HepG2 (cell line): ENCODE measurements around the gene ARGLU1. TPM values are rescaled to one million over a fixed set of nuclear protein-coding genes. Genes with fewer than 3 reads are reported as not detected.

Experiments
- ATAC-seq: fragments of 200-7000 bp; cut with Tn5 transposase; 3 replicates; pipeline ENCODE4 v1.9.1; 2020; ENCODE audit warnings: mild to moderate bottlenecking, moderate library complexity
- BruUV-seq: library from RNA; stranded (reverse); fragments of 400-500 nt; replicated peaks from 2 replicates; lab custom pipeline; 2021; lab: Mats Ljungman, UMichigan
- CTCF ChIA-PET: fragments of 300-600 bp; formaldehyde crosslinking; extraction: SDS; loops from one replicate; lab custom pipeline; 2021; ENCODE audit warnings: low total read pairs, inconsistent platforms, low intra/inter-chr PET ratio; lab: Yijun Ruan, JAX
- POLR2A ChIA-PET: fragments of 350-600 bp; sonication (Branson Sonifier 250); formaldehyde crosslinking; loops from one replicate; lab custom pipeline; 2020; ENCODE audit warnings: antibody characterized with exemption, inconsistent platforms; lab: Yijun Ruan, JAX
- DNase-seq: peaks from one replicate; pipeline ENCODE4 v3.0.0-alpha.2; 2015; ENCODE audit warnings: low spot score
- FAIRE-seq: peaks from 3 replicates; lab custom pipeline; 2011; peaks lifted over from hg19 to GRCh38; lab: Jason Lieb, UNC
- H2AFZ ChIP-seq: one replicate; pipeline ENCODE4 v1.6.1; 2011; ENCODE audit warnings: low read length, inconsistent platforms
- H3K27ac ChIP-seq: fragments of 300-600 bp; 3 replicates; pipeline ENCODE4 v1.8.0; 2011; ENCODE audit warnings: mixed run types, mild to moderate bottlenecking, mixed read lengths, low read length, inconsistent platforms; ENCODE audit not compliant: insufficient read depth; ENCODE audit errors: extremely low read length
- H3K27me3 ChIP-seq, 2 experiments: fragments of 200-600 bp in 1 of 2; 2 replicates in 1 of 2; 3 replicates in 1 of 2; pipeline versions ENCODE4 v1.6.0 to v1.8.0; 2011; ENCODE audit warnings: low read length in 2 of 2, mild to moderate bottlenecking in 2 of 2, moderate library complexity in 2 of 2, inconsistent platforms in 1 of 2; ENCODE audit not compliant: insufficient read depth in 2 of 2, control insufficient read depth in 1 of 2
- H3K36me3 ChIP-seq, 2 experiments: fragments of 200-600 bp in 1 of 2; replicated peaks in 1 of 2; 2 replicates in 1 of 2; 3 replicates in 1 of 2; pipeline versions ENCODE4 v1.5.1 to v1.8.0; 2011; ENCODE audit warnings: low read length in 2 of 2, inconsistent platforms in 1 of 2; ENCODE audit not compliant: insufficient read depth in 2 of 2, control insufficient read depth in 1 of 2
- H3K4me1 ChIP-seq: 2 replicates; pipeline ENCODE4 v1.5.1; 2012; ENCODE audit warnings: low read length, inconsistent platforms; ENCODE audit not compliant: insufficient read depth
- H3K4me2 ChIP-seq: 2 replicates; pipeline ENCODE4 v1.6.0; 2011; ENCODE audit warnings: low read depth, low read length, inconsistent platforms
- H3K4me3 ChIP-seq, 3 experiments: fragments of 200-600 bp in 1 of 3; sonication (generic), shearing (Covaris generic) in 1 of 3; replicated peaks in 1 of 3; 2 replicates each; pipeline ENCODE4 v1.5.1; 2011 to 2016; ENCODE audit warnings: low read length in 3 of 3, inconsistent platforms in 2 of 3, low read depth in 2 of 3, mild to moderate bottlenecking in 2 of 3, control low read depth in 1 of 3, mixed read lengths in 1 of 3; ENCODE audit not compliant: insufficient read depth in 1 of 3
- H3K79me2 ChIP-seq: one replicate; pipeline ENCODE4 v1.6.1; 2011; ENCODE audit warnings: low read length, inconsistent platforms; ENCODE audit not compliant: insufficient read depth
- H3K9ac ChIP-seq: 2 replicates; pipeline ENCODE4 v1.6.0; 2011; ENCODE audit warnings: mild to moderate bottlenecking, low read depth, low read length, inconsistent platforms; ENCODE audit not compliant: insufficient read depth
- H3K9me3 ChIP-seq: 2 replicates; pipeline ENCODE4 v1.5.1; 2012; ENCODE audit warnings: mild to moderate bottlenecking, low read length
- H4K20me1 ChIP-seq: 2 replicates; pipeline ENCODE4 v1.6.0; 2011; ENCODE audit warnings: inconsistent platforms, mild to moderate bottlenecking, low read length, moderate library complexity; ENCODE audit not compliant: insufficient read depth
- ASH2L ChIP-seq: fragments of 300-600, 200-600 bp; sonication (generic); IDR thresholded peaks from 2 replicates; pipeline ENCODE4 v1.7.0; 2017; ENCODE audit warnings: low read depth, mild to moderate bottlenecking, moderate library complexity, mixed read lengths, low read length; ENCODE audit not compliant: insufficient read length
- HCFC1 ChIP-seq: fragments of 150-350 bp; IDR thresholded peaks from 2 replicates; pipeline ENCODE4 v1.6.1; 2014; ENCODE audit warnings: low read depth, low read length
- SKIL ChIP-seq: sonication (generic); formaldehyde crosslinking; IDR thresholded peaks from 2 replicates; pipeline ENCODE4 v1.8.0; 2022; ENCODE audit warnings: missing genetic modification reagents, mild to moderate bottlenecking, moderate library complexity, borderline replicate concordance
- ZNF160 ChIP-seq: sonication (generic); formaldehyde crosslinking; IDR thresholded peaks from 2 replicates; pipeline ENCODE4 v1.8.0; 2022; ENCODE audit warnings: mild to moderate bottlenecking, inconsistent platforms, missing genetic modification reagents
- ZNF432 ChIP-seq: sonication (generic); formaldehyde crosslinking; IDR thresholded peaks from 2 replicates; pipeline ENCODE4 v1.5.0; 2020; ENCODE audit warnings: missing genetic modification reagents, mild to moderate bottlenecking, borderline replicate concordance
- WGBS: methylation state at CpG from one replicate; pipeline ENCODE4 v1.1.6; 2017; ENCODE audit warnings: low lambda C conversion rate; 5-methylcytosine and 5-hydroxymethylcytosine counted together
- in situ Hi-C: cut with HindIII; loops from 2 replicates; pipeline ENCODE4 v1.10.0; 2017; ENCODE audit warnings: low pct_unique_long_range_greater_than_20kb; ENCODE audit not compliant: extremely low pct_ligation_motif_present
- intact Hi-C: fragments of 100-400 bp; cut with micrococcal nuclease; formaldehyde crosslinking; loops from one replicate; pipeline ENCODE4 v1.10.0; 2022; ENCODE audit not compliant: unreplicated experiment
- polyA plus RNA-seq, 8 experiments: library from polyadenylated mRNA; depleted of rRNA in 3 of 8; stranded (reverse) in 7 of 8; unstranded in 1 of 8; fragments of >200 nt; fragmentation: Illumina TruSeq in 4 of 8; extraction: Trizol in 4 of 8; gene quantifications; 2 replicates each; pipeline versions ENCODE4 v1.2.1 to v1.2.3, GENCODE V29; 2011 to 2016; ENCODE audit warnings: low read depth in 4 of 8, missing spikeins in 1 of 8, mixed read lengths in 1 of 8; ENCODE audit not compliant: insufficient read depth in 1 of 8
- total RNA-seq, 5 experiments: library from RNA; depleted of rRNA; stranded (reverse); fragments of >200 nt; fragmentation: Illumina TruSeq; extraction: Trizol; gene quantifications; 2 replicates each; pipeline ENCODE4 v1.2.3, GENCODE V29; 2016; ENCODE audit warnings: low read depth in 1 of 5

Gene ARGLU1
- total and polyA plus RNA-seq, 2 of the 13 experiments (the other 11 are each of a cell fraction or from before 2014, with no cell fraction given) = 47.1 to 70.6 TPM

- TF ChIP-seq HCFC1 = no peak
- peaks cover 14 to 52% of the 10 kb centered on the region in 2 experiments for H3K36me3 ChIP-seq
- CTCF ChIA-PET = no interaction called here
These were observed 9.4 kb downstream of the ARGLU1 start for GRCh38 chr13:106558527-106558926.

GRCh38 chr13:106555631-106556328 is 12.2 kb downstream of the ARGLU1 start:
- intact Hi-C loops = no loop called here
- no peak overlapping the region for H3K9ac ChIP-seq
- 95% methylated on average over 4 of the region's 4 CpGs for WGBS
- CTCF ChIA-PET = no interaction called here
- ATAC-seq (no peak), DNase-seq (no peak), FAIRE-seq (no peak)
- no peaks in the 10 kb centered on the region for H3K9me3 ChIP-seq
- peaks cover 16 to 66% of the 10 kb centered on the region in 2 experiments for H3K36me3 ChIP-seq
- H3K27me3 ChIP-seq = no peaks in the 10 kb centered on the region
- H3K79me2 ChIP-seq = peaks cover 67% of the 10 kb centered on the region
- no peak overlapping the region for H3K27ac ChIP-seq
- no peak for TF ChIP-seq SKIL (CRISPR knock-in tag)
- no peak for TF ChIP-seq ZNF432 (CRISPR knock-in tag)
- no peak for TF ChIP-seq ASH2L
- TF ChIP-seq ZNF160 (CRISPR knock-in tag) = no peak
- no TSS peak for BruUV-seq
- H4K20me1 ChIP-seq = peaks cover 15% of the 10 kb centered on the region
- in situ Hi-C loops = no loop called here
- H3K4me1 ChIP-seq = no peaks in the 10 kb centered on the region
- H3K4me2 ChIP-seq = no peak overlapping the region
- no peak overlapping the region for H2AFZ ChIP-seq
- POLR2A ChIA-PET = interaction anchor here (1.3 kb wide), 1 partner anchor 12 kb away, joined by 3 read pairs; the partner anchor contains the start of gene ARGLU1
- no peak overlapping the region for H3K4me3 ChIP-seq

More at GRCh38 chr13:106558527-106558926, 9.4 kb downstream of the ARGLU1 start:
- no peak for FAIRE-seq
- Histone ChIP-seq H3K4me2 (no peak overlapping the region), H3K4me3 (no peak overlapping the region), H3K79me2 (peaks cover 79% of the 10 kb centered on the region), H3K4me1 (peaks cover 11% of the 10 kb centered on the region; the same call in 1 of the 2 replicates), H3K27me3 (no peaks in the 10 kb centered on the region), H3K27ac (no peak overlapping the region), H3K9me3 (no peaks in the 10 kb centered on the region), H4K20me1 (peaks cover 41% of the 10 kb centered on the region), H2AFZ (no peak overlapping the region), H3K9ac (no peak overlapping the region)
- ATAC-seq = no peak
- in situ Hi-C loops = no loop called here
- intact Hi-C loops = no loop called here
- DNase-seq = no peak
- POLR2A ChIA-PET = no interaction called here
- no TSS peak for BruUV-seq
